Heart left ventricle (tissue), 16 donors: ENCODE results near the gene PRR19. TPM values are rescaled to one million over a fixed set of nuclear protein-coding genes. Genes with fewer than 3 reads are reported as not detected.

Experiments used
- ATAC-seq, 4 donors: fragments of 200-7000 bp; cut with Tn5 transposase; one replicate each; pipeline ENCODE4 v1.9.1; 2020 to 2022; ENCODE audit warnings: moderate library complexity in 4 of 4, mild to moderate bottlenecking in 3 of 4, moderate number of reproducible peaks in 1 of 4
- DNase-seq, 5 donors: peaks; one replicate each; pipeline ENCODE4 v3.0.0-alpha.2; 2020
- H3K27ac ChIP-seq, 12 donors: fragments of 200-600 bp; sonication (generic) in 4 of 12; one replicate each; pipeline versions ENCODE4 v1.5.0 to v1.8.0; 2016 to 2022; ENCODE audit warnings: mild to moderate bottlenecking in 2 of 12
- H3K27me3 ChIP-seq, 9 donors: fragments of 200-600 bp; sonication (generic) in 2 of 9; one replicate each; pipeline versions ENCODE4 v1.5.1 to v1.8.0; 2016 to 2022; ENCODE audit warnings: mild to moderate bottlenecking in 3 of 9
- H3K36me3 ChIP-seq, 9 donors: fragments of 200-600 bp; sonication (generic) in 2 of 9; one replicate each; pipeline versions ENCODE4 v1.5.0 to v1.8.0; 2018 to 2022; ENCODE audit warnings: mild to moderate bottlenecking in 2 of 9
- H3K4me1 ChIP-seq, 12 donors: fragments of 200-600 bp; sonication (generic) in 4 of 12; one replicate each; pipeline versions ENCODE4 v1.5.0 to v1.8.0; 2016 to 2022; ENCODE audit warnings: mild to moderate bottlenecking in 3 of 12
- H3K4me3 ChIP-seq, 12 donors: fragments of 200-600 bp; sonication (generic) in 4 of 12; one replicate each; pipeline versions ENCODE4 v1.5.0 to v1.8.0; 2017 to 2022; ENCODE audit warnings: mild to moderate bottlenecking in 9 of 12, moderate library complexity in 4 of 12
- H3K9me3 ChIP-seq, 12 donors: fragments of 200-600 bp; sonication (generic) in 4 of 12; one replicate each; pipeline versions ENCODE4 v1.5.0 to v1.8.0; 2016 to 2022; ENCODE audit warnings: mild to moderate bottlenecking in 1 of 12
- POLR2A ChIP-seq, 2 donors: fragments of 450-650 bp; IDR thresholded peaks; one replicate each; pipeline ENCODE4 v1.6.1; 2017; ENCODE audit warnings: antibody characterized with exemption in 2 of 2, mild to moderate bottlenecking in 2 of 2, moderate library complexity in 2 of 2
- WGBS, 4 donors: extraction: QIAGEN DNeasy Blood & Tissue Kit in 2 of 4; methylation state at CpG; one replicate each; pipeline versions ENCODE4 v1.1.5 to v1.1.7; 2013 to 2018; 5-methylcytosine and 5-hydroxymethylcytosine counted together
- intact Hi-C, 10 donors: fragments of 100-400 bp; cut with DNase I; formaldehyde crosslinking; loops; one replicate each; pipeline versions ENCODE4 v1.11.1 to v1.14.2; 2022
- polyA plus RNA-seq, 2 donors: library from polyadenylated mRNA; stranded (reverse); fragments of 200-250 nt; gene quantifications; one replicate each; pipeline ENCODE4 v1.2.3, GENCODE V29; 2013
- total RNA-seq, 9 donors: library from RNA; depleted of rRNA in 2 of 9; stranded (reverse); fragments of >200 nt in 2 of 9; fragmentation: NEBNext Ultra II Directional in 3 of 9; extraction: Animal tissue kit (Norgen Biotek cat#: 25700) in 3 of 9; gene quantifications; one replicate each; pipeline versions ENCODE4 v1.1.0 to v1.2.4, GENCODE V29; 2016 to 2023
- TF ChIP-seq, protein P1 (sequence below), 12 donors: fragments of 200-600 bp; sonication (generic) in 4 of 12; IDR thresholded peaks; one replicate each; pipeline versions ENCODE4 v1.5.0 to v1.8.0; 2018 to 2022; ENCODE audit warnings: antibody characterized with exemption in 12 of 12, mild to moderate bottlenecking in 5 of 12
- donor health status: ischemic (EF 13 %, LVEDD 7.1; RV severe dilation, severe dysfunction).
- donor health status: healthy with polysubstance abuse.
- donor health status: DM: no; HTN: yes; CAD: no.
- donor health status: DM: no; HTN: no; CAD: no.
- donor health status: ischemic (EF 25% LVEDD 6.9; RV normal size, moderate dysfunction).
- donor health status: ischemic (EF 25% LVEDD 5.7; RV mildly dilated, moderate dysfunction).
- donor health status: healthy.
- donor health status: DM: yes; HTN: yes; CAD: no.
- donor health status: ischemic (EF 35%, LVEDD 5.7; RV mildly dilated, moderate dysfunction).
- donor health status: nonischemic (EF 11% LVEDD 7.7; RV severe dilation, severe dysfunction).
- donor health status: DM: yes; HTN: yes; CAD: no.
- donor health status: PGD.
- donor health status: ischemic (EF 29% LVEDD 5.4; RV normal size, mild dysfunction).
- donor health status: nonischemic (EF 23%, LVEDD 6.1; RV moderate dilation, normal function).

PRR19 gene
- total and polyA plus RNA-seq, 11 donors = 0.16 to 0.53 (median 0.28) TPM; not detected in 7

DNA sequence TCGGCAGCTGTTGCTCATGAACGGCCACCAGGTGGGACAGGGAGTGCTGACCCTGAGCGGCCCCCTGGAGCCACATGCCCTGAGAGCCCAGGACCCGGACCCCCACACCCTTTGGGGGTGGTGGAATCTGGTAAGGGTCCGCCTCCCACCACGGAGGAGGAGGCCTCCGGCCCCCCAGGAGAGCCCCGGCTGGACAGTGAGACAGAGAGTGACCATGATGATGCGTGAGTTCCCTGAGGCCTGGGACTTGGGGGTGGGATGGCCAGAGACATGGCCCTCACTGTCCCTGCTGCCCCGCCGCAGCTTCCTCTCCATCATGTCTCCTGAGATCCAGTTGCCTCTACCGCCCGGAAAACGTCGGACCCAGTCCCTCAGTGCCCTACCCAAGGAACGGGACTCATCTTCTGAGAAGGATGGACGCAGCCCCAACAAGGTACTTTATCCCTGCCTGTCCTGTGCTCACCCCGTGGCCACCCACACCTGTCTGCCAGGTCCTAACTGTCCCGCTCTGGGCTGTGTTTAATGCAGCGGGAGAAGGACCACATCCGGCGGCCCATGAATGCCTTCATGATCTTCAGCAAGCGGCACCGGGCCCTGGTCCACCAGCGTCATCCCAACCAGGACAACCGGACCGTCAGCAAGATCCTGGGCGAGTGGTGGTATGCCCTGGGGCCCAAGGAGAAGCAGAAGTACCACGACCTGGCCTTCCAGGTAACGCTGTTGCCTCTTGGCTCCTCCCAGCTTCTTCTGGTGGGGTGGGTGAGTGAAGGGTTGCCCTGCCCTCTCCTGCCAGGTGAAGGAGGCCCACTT lies 14.7 kb upstream of the PRR19 start:
- Histone ChIP-seq H3K4me3 (peak overlapping the region in 1 of 12 donors; percentile 26), H3K27ac (peak overlapping the region in 11 of 12 donors; percentile 41 to 97 (median 77)), H3K27me3 (no peaks in the 10 kb centered on the region), H3K9me3 (no peaks in the 10 kb centered on the region), H3K36me3 (peaks cover 0 to 56% (median 54%) of the 10 kb centered on the region in 9 donors), H3K4me1 (peaks cover 12 to 40% (median 37%) of the 10 kb centered on the region in 12 donors)
- DNase-seq (peak in 1 of 5 donors; percentile 30), ATAC-seq (no peak)
- WGBS, 4 donors = 90 to 94% (median 92%) methylated on average over 18 to 30 of the region's 30 CpGs
- intact Hi-C loops = loop anchor here in 2 of 10 donors (5.0 kb wide), 2 partner anchors 35 to 40 kb away; no protein-coding TSS in a partner anchor
- no peak for TF ChIP-seq POLR2A (IDR thresholded peaks at IDR 0.05)
- TF ChIP-seq, protein P1, sequence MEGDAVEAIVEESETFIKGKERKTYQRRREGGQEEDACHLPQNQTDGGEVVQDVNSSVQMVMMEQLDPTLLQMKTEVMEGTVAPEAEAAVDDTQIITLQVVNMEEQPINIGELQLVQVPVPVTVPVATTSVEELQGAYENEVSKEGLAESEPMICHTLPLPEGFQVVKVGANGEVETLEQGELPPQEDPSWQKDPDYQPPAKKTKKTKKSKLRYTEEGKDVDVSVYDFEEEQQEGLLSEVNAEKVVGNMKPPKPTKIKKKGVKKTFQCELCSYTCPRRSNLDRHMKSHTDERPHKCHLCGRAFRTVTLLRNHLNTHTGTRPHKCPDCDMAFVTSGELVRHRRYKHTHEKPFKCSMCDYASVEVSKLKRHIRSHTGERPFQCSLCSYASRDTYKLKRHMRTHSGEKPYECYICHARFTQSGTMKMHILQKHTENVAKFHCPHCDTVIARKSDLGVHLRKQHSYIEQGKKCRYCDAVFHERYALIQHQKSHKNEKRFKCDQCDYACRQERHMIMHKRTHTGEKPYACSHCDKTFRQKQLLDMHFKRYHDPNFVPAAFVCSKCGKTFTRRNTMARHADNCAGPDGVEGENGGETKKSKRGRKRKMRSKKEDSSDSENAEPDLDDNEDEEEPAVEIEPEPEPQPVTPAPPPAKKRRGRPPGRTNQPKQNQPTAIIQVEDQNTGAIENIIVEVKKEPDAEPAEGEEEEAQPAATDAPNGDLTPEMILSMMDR (IDR thresholded peaks at IDR 0.05) = no peak

DNA sequence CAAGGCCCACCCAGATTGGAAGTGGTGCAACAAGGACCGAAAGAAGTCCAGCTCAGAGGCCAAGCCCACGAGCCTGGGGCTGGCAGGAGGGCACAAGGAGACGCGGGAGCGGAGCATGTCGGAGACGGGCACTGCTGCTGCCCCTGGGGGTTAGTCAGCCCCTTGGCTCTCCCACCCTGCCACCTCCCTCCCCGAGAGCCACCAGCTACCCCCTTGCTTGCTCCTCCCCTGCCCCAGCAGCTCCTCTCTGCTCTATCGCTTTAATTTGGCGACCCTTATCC lies 14.2 kb upstream of the PRR19 start:
- Histone ChIP-seq H3K4me1 (peaks cover 12 to 35% (median 32%) of the 10 kb centered on the region in 12 donors), H3K4me3 (no peak overlapping the region), H3K36me3 (peaks cover 0 to 61% (median 59%) of the 10 kb centered on the region in 9 donors), H3K9me3 (no peaks in the 10 kb centered on the region), H3K27ac (no peak overlapping the region), H3K27me3 (no peaks in the 10 kb centered on the region)
- DNase-seq = no peak
- intact Hi-C loops = loop anchor here in 2 of 10 donors (5.0 kb wide), 2 partner anchors 35 to 40 kb away; no protein-coding TSS in a partner anchor
- no peak for ATAC-seq
- 93 to 97% (median 95%) methylated on average over 10 of the region's 10 CpGs for WGBS, 4 donors
- TF ChIP-seq, protein P1 (IDR thresholded peaks at IDR 0.05) = no peak

DNA sequence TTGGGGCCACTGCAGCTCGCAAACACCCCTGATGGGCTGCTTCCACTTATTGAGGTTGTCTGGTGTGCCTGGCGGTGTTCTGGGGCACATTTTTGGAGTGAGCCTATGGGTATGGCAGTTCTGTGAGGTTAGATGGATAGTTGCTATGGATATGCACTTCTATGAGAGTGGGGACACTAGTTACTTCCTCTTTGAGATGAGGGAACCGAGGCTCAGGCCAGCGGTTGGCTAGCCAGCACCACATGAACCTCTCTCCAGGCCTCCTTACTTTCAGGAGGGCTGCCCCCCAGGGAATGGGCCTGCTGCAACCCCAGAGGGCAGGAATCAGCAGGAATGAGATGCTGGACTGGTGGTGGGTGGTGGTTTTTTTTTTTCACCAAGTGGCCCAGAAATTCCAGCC lies 13.5 kb upstream of the PRR19 start:
- H3K4me3 ChIP-seq = no peak overlapping the region
- no peak for TF ChIP-seq POLR2A (IDR thresholded peaks at IDR 0.05)
- TF ChIP-seq, protein P1 (IDR thresholded peaks at IDR 0.05) = no peak
- no peak for DNase-seq
- ATAC-seq = no peak
- H3K27me3 ChIP-seq = no peaks in the 10 kb centered on the region
- no peaks in the 10 kb centered on the region for H3K9me3 ChIP-seq
- peaks cover 0 to 67% (median 65%) of the 10 kb centered on the region in 9 donors for H3K36me3 ChIP-seq
- WGBS, 4 donors = 88 to 98% (median 91%) methylated on average over 4 of the region's 4 CpGs
- H3K27ac ChIP-seq = no peak overlapping the region
- intact Hi-C loops = loop anchor here in 2 of 10 donors (5.0 kb wide), 2 partner anchors 34 to 41 kb away; no protein-coding TSS in a partner anchor
- peaks cover 8 to 29% (median 26%) of the 10 kb centered on the region in 12 donors for H3K4me1 ChIP-seq

DNA sequence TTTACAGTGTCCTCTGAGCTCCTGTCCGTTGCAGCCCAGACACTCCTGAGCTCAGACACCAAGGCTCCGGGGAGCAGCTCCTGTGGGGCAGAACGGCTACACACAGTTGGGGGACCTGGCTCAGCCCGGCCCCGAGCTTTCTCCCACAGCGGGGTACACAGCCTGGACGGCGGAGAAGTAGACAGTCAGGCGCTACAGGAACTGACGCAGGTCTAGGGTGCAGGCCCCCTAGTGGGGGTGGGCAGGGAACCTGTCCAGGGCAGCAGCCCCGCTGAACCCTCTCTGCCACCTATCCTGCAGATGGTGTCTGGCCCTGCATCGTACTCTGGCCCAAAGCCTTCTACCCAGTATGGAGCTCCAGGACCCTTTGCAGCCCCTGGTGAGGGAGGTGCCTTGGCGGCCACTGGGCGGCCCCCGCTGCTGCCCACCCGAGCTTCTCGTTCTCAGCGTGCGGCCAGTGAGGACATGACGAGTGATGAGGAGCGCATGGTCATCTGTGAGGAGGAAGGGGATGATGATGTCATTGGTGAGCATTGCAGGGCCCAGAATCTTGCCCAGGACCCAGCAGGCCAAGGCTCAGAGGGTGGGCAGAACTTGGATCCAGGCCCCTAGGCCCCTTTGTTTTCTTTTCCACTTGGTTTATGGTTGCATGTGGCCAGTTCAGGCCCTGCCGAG lies 12.9 kb upstream of the PRR19 start:
- no peak for ATAC-seq
- Histone ChIP-seq H3K27me3 (no peaks in the 10 kb centered on the region), H3K9me3 (no peaks in the 10 kb centered on the region), H3K36me3 (peaks cover 0 to 74% (median 71%) of the 10 kb centered on the region in 9 donors), H3K4me1 (peaks cover 8 to 27% (median 25%) of the 10 kb centered on the region in 12 donors), H3K27ac (no peak overlapping the region), H3K4me3 (no peak overlapping the region)
- intact Hi-C loops = loop anchor here in 2 of 10 donors (5.0 kb wide), 2 partner anchors 33 to 42 kb away; no protein-coding TSS in a partner anchor
- TF ChIP-seq, protein P1 (IDR thresholded peaks at IDR 0.05) = no peak
- no peak for TF ChIP-seq POLR2A (IDR thresholded peaks at IDR 0.05)
- DNase-seq = no peak
- WGBS, 4 donors = 85 to 90% (median 88%) methylated on average over 7 to 22 of the region's 22 CpGs
